HepG2 (cell line): ENCODE results near the gene RAP2A. TPM values are rescaled to one million over a fixed set of nuclear protein-coding genes. Genes with fewer than 3 reads are reported as not detected.

ENCODE experiments used
- FOXA1 ChIP-seq, 2 experiments: fragments of 450-650 bp in 1 of 2; sonication (generic) in 1 of 2; formaldehyde crosslinking in 1 of 2; IDR thresholded peaks; 2 replicates each; pipeline versions ENCODE4 v1.4.0 to v1.6.1; 2016 to 2020; ENCODE audit warnings: missing genetic modification reagents in 1 of 2
- FOXO1 ChIP-seq: sonication (generic); formaldehyde crosslinking; IDR thresholded peaks from 2 replicates; pipeline ENCODE4 v1.4.0; 2020; ENCODE audit warnings: missing genetic modification reagents
- IRX3 ChIP-seq: sonication (generic); formaldehyde crosslinking; IDR thresholded peaks from 2 replicates; pipeline ENCODE4 v1.8.1; 2023; ENCODE audit warnings: mild to moderate bottlenecking, low read depth, missing genetic modification reagents, borderline replicate concordance
- NCOA2 ChIP-seq: sonication (generic); formaldehyde crosslinking; IDR thresholded peaks from 2 replicates; pipeline ENCODE4 v1.8.0; 2022; ENCODE audit warnings: inconsistent platforms
- POLR2G ChIP-seq: fragments of 200-400 bp; formaldehyde crosslinking; IDR thresholded peaks from 2 replicates; pipeline ENCODE4 v1.6.1; 2018; ENCODE audit warnings: mild to moderate bottlenecking, low read depth, low read length, moderate library complexity
- RBAK ChIP-seq: sonication (generic); formaldehyde crosslinking; IDR thresholded peaks from 2 replicates; pipeline ENCODE4 v1.5.1; 2020; ENCODE audit warnings: mild to moderate bottlenecking, missing genetic modification reagents
- SP4 ChIP-seq: sonication (generic); formaldehyde crosslinking; IDR thresholded peaks from 2 replicates; pipeline ENCODE4 v1.8.1; 2023; ENCODE audit warnings: mild to moderate bottlenecking, missing genetic modification reagents
- STAT5B ChIP-seq: sonication (generic); formaldehyde crosslinking; IDR thresholded peaks from 2 replicates; pipeline ENCODE4 v1.4.0; 2020; ENCODE audit warnings: missing genetic modification reagents
- TCF7L2 ChIP-seq: IDR thresholded peaks from 2 replicates; pipeline ENCODE4 v1.6.1; 2011; ENCODE audit warnings: mild to moderate bottlenecking, low read depth, low read length, moderate library complexity
- ZKSCAN5 ChIP-seq: sonication (generic); formaldehyde crosslinking; IDR thresholded peaks from 2 replicates; pipeline ENCODE4 v1.5.1; 2020; ENCODE audit warnings: mild to moderate bottlenecking, missing genetic modification reagents
- ZNF510 ChIP-seq: sonication (generic); formaldehyde crosslinking; IDR thresholded peaks from 2 replicates; pipeline ENCODE4 v1.4.0; 2020; ENCODE audit warnings: low read depth, mild to moderate bottlenecking, missing genetic modification reagents
- ZNF775 ChIP-seq: sonication (generic); formaldehyde crosslinking; IDR thresholded peaks from 2 replicates; pipeline ENCODE4 v1.4.0; 2020; ENCODE audit warnings: missing genetic modification reagents, mild to moderate bottlenecking, moderate library complexity, borderline replicate concordance
- ZSCAN20 ChIP-seq: sonication (generic); formaldehyde crosslinking; IDR thresholded peaks from 2 replicates; pipeline ENCODE4 v1.4.0; 2020; ENCODE audit warnings: missing genetic modification reagents, mild to moderate bottlenecking, borderline replicate concordance
- polyA plus RNA-seq, 8 experiments: library from polyadenylated mRNA; depleted of rRNA in 3 of 8; stranded (reverse) in 7 of 8; unstranded in 1 of 8; fragments of >200 nt; fragmentation: Illumina TruSeq in 4 of 8; extraction: Trizol in 4 of 8; gene quantifications; 2 replicates each; pipeline versions ENCODE4 v1.2.1 to v1.2.3, GENCODE V29; 2011 to 2016; ENCODE audit warnings: low read depth in 4 of 8, missing spikeins in 1 of 8, mixed read lengths in 1 of 8; ENCODE audit not compliant: insufficient read depth in 1 of 8
- total RNA-seq, 5 experiments: library from RNA; depleted of rRNA; stranded (reverse); fragments of >200 nt; fragmentation: Illumina TruSeq; extraction: Trizol; gene quantifications; 2 replicates each; pipeline ENCODE4 v1.2.3, GENCODE V29; 2016; ENCODE audit warnings: low read depth in 1 of 5
- TF ChIP-seq, protein P1 (sequence below): sonication (generic); formaldehyde crosslinking; IDR thresholded peaks from 2 replicates; pipeline ENCODE4 v1.4.0; 2020; ENCODE audit warnings: missing genetic modification reagents
- TF ChIP-seq, protein P2 (sequence below): sonication (generic); formaldehyde crosslinking; conservative IDR thresholded peaks from 2 replicates; pipeline ENCODE4 v1.8.1; 2023; ENCODE audit warnings: missing genetic modification reagents
- TF ChIP-seq, protein P3 (sequence below): sonication (generic); formaldehyde crosslinking; IDR thresholded peaks from 2 replicates; pipeline ENCODE4 v1.4.0; 2020; ENCODE audit warnings: missing genetic modification reagents
- TF ChIP-seq, protein P4 (sequence below), 2 experiments: IDR thresholded peaks; 2 replicates each; pipeline ENCODE4 v1.6.1; 2011 to 2012; ENCODE audit warnings: low read length in 2 of 2, borderline replicate concordance in 1 of 2, low read depth in 1 of 2, mild to moderate bottlenecking in 1 of 2, moderate library complexity in 1 of 2

The RAP2A gene
- total and polyA plus RNA-seq, 2 of the 13 experiments (the other 11 are each of a cell fraction or from before 2014, with no cell fraction given), result 9.9 to 23.1 TPM

DNA sequence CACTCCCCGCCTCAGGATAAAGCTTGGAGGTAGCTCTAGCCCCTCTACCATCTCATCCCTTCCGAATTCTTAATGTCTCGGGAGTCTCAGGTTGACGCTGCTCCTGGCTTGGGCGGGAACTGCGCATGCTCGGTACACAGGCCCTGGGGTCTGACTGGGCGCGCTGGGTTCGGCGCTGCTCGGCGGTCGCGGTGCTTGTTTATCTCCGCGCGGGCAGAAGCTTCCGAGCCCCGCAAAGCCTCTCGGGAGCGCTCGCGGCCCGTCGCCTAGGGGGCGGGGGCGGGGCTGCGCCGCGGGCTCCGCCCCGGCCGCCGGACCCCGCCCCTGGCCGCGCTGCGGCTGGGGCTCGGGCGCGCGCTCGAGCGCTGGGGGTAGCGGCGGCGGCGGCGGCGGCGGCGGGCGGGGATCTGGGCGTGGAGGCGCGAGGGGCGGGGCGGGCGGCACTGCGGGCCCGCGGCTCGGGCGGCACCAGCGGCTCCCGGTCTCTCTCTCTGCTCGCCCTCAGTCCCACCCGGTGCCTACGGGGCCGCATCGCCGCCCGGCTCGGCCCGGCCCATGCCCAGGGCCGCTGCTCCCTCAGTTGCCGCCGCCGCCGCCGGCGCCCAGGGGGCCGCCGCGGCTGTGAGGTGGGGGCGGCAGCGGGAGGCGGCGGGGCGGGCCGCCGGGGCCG lies at the start of gene RAP2A (continued):
- TF ChIP-seq, protein P1, sequence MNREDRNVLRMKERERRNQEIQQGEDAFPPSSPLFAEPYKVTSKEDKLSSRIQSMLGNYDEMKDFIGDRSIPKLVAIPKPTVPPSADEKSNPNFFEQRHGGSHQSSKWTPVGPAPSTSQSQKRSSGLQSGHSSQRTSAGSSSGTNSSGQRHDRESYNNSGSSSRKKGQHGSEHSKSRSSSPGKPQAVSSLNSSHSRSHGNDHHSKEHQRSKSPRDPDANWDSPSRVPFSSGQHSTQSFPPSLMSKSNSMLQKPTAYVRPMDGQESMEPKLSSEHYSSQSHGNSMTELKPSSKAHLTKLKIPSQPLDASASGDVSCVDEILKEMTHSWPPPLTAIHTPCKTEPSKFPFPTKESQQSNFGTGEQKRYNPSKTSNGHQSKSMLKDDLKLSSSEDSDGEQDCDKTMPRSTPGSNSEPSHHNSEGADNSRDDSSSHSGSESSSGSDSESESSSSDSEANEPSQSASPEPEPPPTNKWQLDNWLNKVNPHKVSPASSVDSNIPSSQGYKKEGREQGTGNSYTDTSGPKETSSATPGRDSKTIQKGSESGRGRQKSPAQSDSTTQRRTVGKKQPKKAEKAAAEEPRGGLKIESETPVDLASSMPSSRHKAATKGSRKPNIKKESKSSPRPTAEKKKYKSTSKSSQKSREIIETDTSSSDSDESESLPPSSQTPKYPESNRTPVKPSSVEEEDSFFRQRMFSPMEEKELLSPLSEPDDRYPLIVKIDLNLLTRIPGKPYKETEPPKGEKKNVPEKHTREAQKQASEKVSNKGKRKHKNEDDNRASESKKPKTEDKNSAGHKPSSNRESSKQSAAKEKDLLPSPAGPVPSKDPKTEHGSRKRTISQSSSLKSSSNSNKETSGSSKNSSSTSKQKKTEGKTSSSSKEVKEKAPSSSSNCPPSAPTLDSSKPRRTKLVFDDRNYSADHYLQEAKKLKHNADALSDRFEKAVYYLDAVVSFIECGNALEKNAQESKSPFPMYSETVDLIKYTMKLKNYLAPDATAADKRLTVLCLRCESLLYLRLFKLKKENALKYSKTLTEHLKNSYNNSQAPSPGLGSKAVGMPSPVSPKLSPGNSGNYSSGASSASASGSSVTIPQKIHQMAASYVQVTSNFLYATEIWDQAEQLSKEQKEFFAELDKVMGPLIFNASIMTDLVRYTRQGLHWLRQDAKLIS (CRISPR knock-in tag), result no peak
- TF ChIP-seq ZKSCAN5 (CRISPR knock-in tag), result no peak
- TF ChIP-seq IRX3, result no peak; the same call in 1 of the 2 replicates
- no peak for TF ChIP-seq FOXA1 (IDR thresholded peaks at IDR 0.05)
- TF ChIP-seq FOXA1 (CRISPR knock-in tag; IDR thresholded peaks at IDR 0.05), result peak; percentile 79
- TF ChIP-seq STAT5B (CRISPR knock-in tag), result no peak
- TF ChIP-seq, protein P2, sequence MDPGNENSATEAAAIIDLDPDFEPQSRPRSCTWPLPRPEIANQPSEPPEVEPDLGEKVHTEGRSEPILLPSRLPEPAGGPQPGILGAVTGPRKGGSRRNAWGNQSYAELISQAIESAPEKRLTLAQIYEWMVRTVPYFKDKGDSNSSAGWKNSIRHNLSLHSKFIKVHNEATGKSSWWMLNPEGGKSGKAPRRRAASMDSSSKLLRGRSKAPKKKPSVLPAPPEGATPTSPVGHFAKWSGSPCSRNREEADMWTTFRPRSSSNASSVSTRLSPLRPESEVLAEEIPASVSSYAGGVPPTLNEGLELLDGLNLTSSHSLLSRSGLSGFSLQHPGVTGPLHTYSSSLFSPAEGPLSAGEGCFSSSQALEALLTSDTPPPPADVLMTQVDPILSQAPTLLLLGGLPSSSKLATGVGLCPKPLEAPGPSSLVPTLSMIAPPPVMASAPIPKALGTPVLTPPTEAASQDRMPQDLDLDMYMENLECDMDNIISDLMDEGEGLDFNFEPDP, result no peak
- TF ChIP-seq NCOA2 (CRISPR knock-in tag), result no peak
- peak; percentile 78 for TF ChIP-seq FOXO1 (CRISPR knock-in tag)
- TF ChIP-seq, protein P3, sequence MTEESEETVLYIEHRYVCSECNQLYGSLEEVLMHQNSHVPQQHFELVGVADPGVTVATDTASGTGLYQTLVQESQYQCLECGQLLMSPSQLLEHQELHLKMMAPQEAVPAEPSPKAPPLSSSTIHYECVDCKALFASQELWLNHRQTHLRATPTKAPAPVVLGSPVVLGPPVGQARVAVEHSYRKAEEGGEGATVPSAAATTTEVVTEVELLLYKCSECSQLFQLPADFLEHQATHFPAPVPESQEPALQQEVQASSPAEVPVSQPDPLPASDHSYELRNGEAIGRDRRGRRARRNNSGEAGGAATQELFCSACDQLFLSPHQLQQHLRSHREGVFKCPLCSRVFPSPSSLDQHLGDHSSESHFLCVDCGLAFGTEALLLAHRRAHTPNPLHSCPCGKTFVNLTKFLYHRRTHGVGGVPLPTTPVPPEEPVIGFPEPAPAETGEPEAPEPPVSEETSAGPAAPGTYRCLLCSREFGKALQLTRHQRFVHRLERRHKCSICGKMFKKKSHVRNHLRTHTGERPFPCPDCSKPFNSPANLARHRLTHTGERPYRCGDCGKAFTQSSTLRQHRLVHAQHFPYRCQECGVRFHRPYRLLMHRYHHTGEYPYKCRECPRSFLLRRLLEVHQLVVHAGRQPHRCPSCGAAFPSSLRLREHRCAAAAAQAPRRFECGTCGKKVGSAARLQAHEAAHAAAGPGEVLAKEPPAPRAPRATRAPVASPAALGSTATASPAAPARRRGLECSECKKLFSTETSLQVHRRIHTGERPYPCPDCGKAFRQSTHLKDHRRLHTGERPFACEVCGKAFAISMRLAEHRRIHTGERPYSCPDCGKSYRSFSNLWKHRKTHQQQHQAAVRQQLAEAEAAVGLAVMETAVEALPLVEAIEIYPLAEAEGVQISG (CRISPR knock-in tag), result 0 out of 2 replicates have a peak, but pooled peaks have one; percentile 3
- TF ChIP-seq, protein P4, sequence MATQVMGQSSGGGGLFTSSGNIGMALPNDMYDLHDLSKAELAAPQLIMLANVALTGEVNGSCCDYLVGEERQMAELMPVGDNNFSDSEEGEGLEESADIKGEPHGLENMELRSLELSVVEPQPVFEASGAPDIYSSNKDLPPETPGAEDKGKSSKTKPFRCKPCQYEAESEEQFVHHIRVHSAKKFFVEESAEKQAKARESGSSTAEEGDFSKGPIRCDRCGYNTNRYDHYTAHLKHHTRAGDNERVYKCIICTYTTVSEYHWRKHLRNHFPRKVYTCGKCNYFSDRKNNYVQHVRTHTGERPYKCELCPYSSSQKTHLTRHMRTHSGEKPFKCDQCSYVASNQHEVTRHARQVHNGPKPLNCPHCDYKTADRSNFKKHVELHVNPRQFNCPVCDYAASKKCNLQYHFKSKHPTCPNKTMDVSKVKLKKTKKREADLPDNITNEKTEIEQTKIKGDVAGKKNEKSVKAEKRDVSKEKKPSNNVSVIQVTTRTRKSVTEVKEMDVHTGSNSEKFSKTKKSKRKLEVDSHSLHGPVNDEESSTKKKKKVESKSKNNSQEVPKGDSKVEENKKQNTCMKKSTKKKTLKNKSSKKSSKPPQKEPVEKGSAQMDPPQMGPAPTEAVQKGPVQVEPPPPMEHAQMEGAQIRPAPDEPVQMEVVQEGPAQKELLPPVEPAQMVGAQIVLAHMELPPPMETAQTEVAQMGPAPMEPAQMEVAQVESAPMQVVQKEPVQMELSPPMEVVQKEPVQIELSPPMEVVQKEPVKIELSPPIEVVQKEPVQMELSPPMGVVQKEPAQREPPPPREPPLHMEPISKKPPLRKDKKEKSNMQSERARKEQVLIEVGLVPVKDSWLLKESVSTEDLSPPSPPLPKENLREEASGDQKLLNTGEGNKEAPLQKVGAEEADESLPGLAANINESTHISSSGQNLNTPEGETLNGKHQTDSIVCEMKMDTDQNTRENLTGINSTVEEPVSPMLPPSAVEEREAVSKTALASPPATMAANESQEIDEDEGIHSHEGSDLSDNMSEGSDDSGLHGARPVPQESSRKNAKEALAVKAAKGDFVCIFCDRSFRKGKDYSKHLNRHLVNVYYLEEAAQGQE (IDR thresholded peaks at IDR 0.05; ENCODE audit: borderline replicate concordance in 1 of 2, low read depth in 1 of 2, low read length in 2 of 2), result no peak
- no peak for TF ChIP-seq ZNF775 (CRISPR knock-in tag)
- peak; percentile 64; the same call in 1 of the 2 replicates for TF ChIP-seq POLR2G
- TF ChIP-seq ZSCAN20 (CRISPR knock-in tag), result 0 out of 2 replicates have a peak, but pooled peaks have one; percentile 10
- TF ChIP-seq SP4 (CRISPR knock-in tag), result no peak
- no peak for TF ChIP-seq TCF7L2
- TF ChIP-seq RBAK, result no peak
- TF ChIP-seq ZNF510 (CRISPR knock-in tag), result no peak
